GM18907 (cell line): ENCODE measurements around the gene GABBR1.

ENCODE experiments used
- ATAC-seq: cut with Tn5 transposase; IDR thresholded peaks from one replicate; pipeline ENCODE4 v1.9.1; 2021; ENCODE audit warnings: mild to moderate bottlenecking, moderate library complexity; ENCODE audit not compliant: unreplicated experiment

The GABBR1 gene

GRCh38 chr6:29655658-29656057, 22.7 kb upstream of the GABBR1 start:
- no peak for ATAC-seq

- no peak for ATAC-seq
Measured at GRCh38 chr6:29653452-29654038, 20.6 kb upstream of the GABBR1 start.

- ATAC-seq: no peak
Measured at GRCh38 chr6:29652198-29652584, 19.2 kb upstream of the GABBR1 start.

- ATAC-seq: no peak
Measured at GRCh38 chr6:29651413-29652197, 18.6 kb upstream of the GABBR1 start.

- peak; percentile 96 for ATAC-seq
Measured at GRCh38 chr6:29649701-29650673, 17.0 kb upstream of the GABBR1 start.

GRCh38 chr6:29647927-29648642, 15.1 kb upstream of the GABBR1 start:
- no peak for ATAC-seq

GRCh38 chr6:29641430-29642148, 8.6 kb upstream of the GABBR1 start:
- no peak for ATAC-seq

GRCh38 chr6:29637247-29637646, 4.3 kb upstream of the GABBR1 start:
- no peak for ATAC-seq

- ATAC-seq: peak; percentile 8
Measured at GRCh38 chr6:29633534-29633905, 537 bp upstream of the GABBR1 start.

GRCh38 chr6:29631860-29632731, 887 bp downstream of the GABBR1 start:
- no peak for ATAC-seq

GRCh38 chr6:29631209-29631810, 1.7 kb downstream of the GABBR1 start:
- no peak for ATAC-seq

GRCh38 chr6:29630315-29630714, 2.7 kb downstream of the GABBR1 start:
- no peak for ATAC-seq

GRCh38 chr6:29629571-29629970, 3.4 kb downstream of the GABBR1 start:
- no peak for ATAC-seq

GRCh38 chr6:29628419-29629281, 4.3 kb downstream of the GABBR1 start:
- no peak for ATAC-seq

- no peak for ATAC-seq
Measured at GRCh38 chr6:29627755-29628418, 5.1 kb downstream of the GABBR1 start.

GRCh38 chr6:29626948-29627754, 5.8 kb downstream of the GABBR1 start:
- ATAC-seq: no peak
